ENCODE results near the gene GPR162. TPM values are rescaled to one million over a fixed set of nuclear protein-coding genes. Genes with fewer than 3 reads are reported as not detected.

GPR162 gene
- total and polyA plus RNA-seq, 8 donors: 0.41 to 8.8 (median 1.5) TPM

DNA sequence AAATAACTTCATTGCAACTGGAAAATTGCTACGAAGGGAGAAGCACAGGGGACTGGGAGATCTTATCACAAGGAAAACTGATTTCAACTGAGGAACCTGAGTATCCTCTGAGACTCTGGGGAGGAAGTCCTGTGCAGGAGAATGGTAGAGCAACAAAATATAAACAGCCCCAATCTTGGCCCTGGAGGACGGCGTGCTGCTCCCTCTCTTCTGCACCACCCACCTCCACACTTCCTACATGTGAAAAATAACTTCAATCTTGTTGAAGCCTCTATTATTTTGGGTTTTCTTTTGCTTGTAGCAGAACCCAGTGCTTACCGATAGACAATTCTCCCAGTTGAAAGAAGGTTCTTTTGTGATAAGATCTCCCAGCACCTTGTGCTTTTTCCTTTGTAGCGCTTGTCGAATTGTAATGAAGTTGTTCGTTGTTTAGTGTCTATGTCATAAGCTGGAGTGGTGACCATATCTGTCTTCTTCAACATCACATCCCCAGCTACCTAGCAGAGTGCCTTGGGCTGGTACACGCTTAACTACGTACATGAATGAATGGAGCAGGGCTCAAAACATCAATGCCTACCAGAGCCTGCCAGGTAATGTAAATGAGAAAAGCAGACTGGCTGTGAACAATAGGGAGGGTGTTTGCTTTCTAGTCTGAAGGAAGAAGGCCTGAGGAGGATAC is 35.1 kb upstream of the GPR162 start:
- H3K27ac ChIP-seq: no peak overlapping the region
- H3K4me1 ChIP-seq: no peaks in the 10 kb centered on the region
- no peaks in the 10 kb centered on the region for H3K9me3 ChIP-seq
- no peaks in the 10 kb centered on the region for H3K27me3 ChIP-seq
- intact Hi-C loops (cut with DNase I): no loop called here
- ATAC-seq (no peak), FAIRE-seq (no peak), DNase-seq (no peak)
- no peaks in the 10 kb centered on the region for H3K36me3 ChIP-seq
- TF ChIP-seq, protein P1, sequence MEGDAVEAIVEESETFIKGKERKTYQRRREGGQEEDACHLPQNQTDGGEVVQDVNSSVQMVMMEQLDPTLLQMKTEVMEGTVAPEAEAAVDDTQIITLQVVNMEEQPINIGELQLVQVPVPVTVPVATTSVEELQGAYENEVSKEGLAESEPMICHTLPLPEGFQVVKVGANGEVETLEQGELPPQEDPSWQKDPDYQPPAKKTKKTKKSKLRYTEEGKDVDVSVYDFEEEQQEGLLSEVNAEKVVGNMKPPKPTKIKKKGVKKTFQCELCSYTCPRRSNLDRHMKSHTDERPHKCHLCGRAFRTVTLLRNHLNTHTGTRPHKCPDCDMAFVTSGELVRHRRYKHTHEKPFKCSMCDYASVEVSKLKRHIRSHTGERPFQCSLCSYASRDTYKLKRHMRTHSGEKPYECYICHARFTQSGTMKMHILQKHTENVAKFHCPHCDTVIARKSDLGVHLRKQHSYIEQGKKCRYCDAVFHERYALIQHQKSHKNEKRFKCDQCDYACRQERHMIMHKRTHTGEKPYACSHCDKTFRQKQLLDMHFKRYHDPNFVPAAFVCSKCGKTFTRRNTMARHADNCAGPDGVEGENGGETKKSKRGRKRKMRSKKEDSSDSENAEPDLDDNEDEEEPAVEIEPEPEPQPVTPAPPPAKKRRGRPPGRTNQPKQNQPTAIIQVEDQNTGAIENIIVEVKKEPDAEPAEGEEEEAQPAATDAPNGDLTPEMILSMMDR (IDR thresholded peaks at IDR 0.05): no peak
- H3K4me3 ChIP-seq: no peak overlapping the region
- WGBS, 2 donors: 66 to 76% methylated on average over 9 of the region's 9 CpGs

DNA sequence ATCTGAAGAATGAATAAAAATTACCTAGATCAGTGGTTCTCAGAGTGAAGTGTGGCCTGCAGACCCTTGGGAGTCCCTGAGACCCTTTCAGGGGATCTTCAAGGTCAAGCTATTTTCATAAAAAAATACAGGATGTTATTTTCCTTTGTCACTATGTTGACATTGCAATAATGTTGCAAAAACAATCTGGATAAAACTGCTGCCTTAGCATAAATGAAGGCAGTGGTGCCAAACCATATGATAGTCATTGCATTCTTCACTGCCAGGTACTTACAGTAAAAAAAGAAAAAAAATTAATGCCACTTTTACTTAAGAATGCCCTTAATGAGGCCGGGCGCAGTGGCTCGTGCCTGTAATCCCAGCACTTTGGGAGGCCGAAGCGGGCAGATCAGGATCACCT is 34.3 kb upstream of the GPR162 start:
- Histone ChIP-seq H3K9me3 (no peaks in the 10 kb centered on the region), H3K36me3 (no peaks in the 10 kb centered on the region), H3K27me3 (no peaks in the 10 kb centered on the region), H3K4me1 (no peaks in the 10 kb centered on the region), H3K27ac (no peak overlapping the region), H3K4me3 (no peak overlapping the region)
- WGBS, 2 donors: 90 to 92% methylated on average over 5 of the region's 5 CpGs
- FAIRE-seq (no peak), DNase-seq (no peak), ATAC-seq (no peak)
- intact Hi-C loops (cut with DNase I): no loop called here
- TF ChIP-seq, protein P1 (IDR thresholded peaks at IDR 0.05): no peak

GRCh38 chr12:6788972-6789924 is 32.4 kb upstream of the GPR162 start, which contains the start of gene CD4:
Gene CD4, plus strand, starts transcription at chr12:6789528. Its CDS starts 10,611 bp downstream, at chr12:6800139.
- WGBS, 2 donors: 60 to 61% methylated on average over 18 of the region's 18 CpGs
- no peaks in the 10 kb centered on the region for H3K9me3 ChIP-seq
- ATAC-seq: peak in 3 of 4 donors; percentile 48 to 76 (median 73)
- no peaks in the 10 kb centered on the region for H3K4me1 ChIP-seq
- intact Hi-C loops (cut with DNase I): no loop called here
- H3K27ac ChIP-seq: peak within 1 kb of the TSS in 1 of 4 donors; percentile 30
- no peaks in the 10 kb centered on the region for H3K27me3 ChIP-seq
- FAIRE-seq: no peak
- DNase-seq: peak in 1 of 6 donors; percentile 28
- H3K36me3 ChIP-seq: no peaks in the 10 kb centered on the region
- H3K4me3 ChIP-seq: peak within 1 kb of the TSS in 1 of 4 donors; percentile 20
- TF ChIP-seq, protein P1 (IDR thresholded peaks at IDR 0.05): no peak

DNA sequence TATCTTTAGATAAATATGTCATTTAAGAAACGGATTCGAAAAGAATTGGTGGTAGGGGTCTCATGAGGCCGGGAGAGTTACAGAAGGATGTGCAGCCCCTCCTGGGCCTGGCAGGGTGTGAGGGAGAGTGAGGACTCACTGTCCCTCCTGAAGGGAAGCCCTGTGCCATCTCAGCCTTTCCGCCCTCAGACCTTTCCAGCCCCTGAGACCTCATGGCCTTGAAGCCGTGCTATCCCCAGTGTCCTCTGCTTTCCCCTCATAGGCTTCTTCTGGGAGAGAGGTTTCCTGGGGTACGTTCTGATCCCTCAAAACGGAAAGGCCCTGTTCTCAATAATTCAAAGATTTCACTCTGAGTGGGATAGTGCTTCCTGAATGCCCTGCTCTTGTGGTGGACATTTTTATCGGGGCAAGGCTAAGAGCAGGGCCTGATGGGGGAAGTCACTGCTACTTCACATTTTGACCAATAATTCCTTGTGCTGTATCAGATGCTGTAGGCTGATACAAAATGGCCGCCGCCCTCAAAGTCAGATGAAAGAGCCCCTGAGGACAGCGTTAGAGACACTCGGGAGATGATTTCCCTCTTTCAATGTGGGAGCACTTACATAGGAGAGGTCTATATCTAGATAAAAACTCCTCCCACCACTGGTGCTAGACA is 31.0 kb upstream of the GPR162 start:
- TF ChIP-seq, protein P1 (IDR thresholded peaks at IDR 0.05): no peak
- Histone ChIP-seq H3K9me3 (no peaks in the 10 kb centered on the region), H3K27me3 (no peaks in the 10 kb centered on the region), H3K4me3 (no peak overlapping the region), H3K4me1 (no peaks in the 10 kb centered on the region), H3K27ac (no peak overlapping the region), H3K36me3 (no peaks in the 10 kb centered on the region)
- intact Hi-C loops (cut with DNase I): no loop called here
- DNase-seq (no peak), FAIRE-seq (no peak), ATAC-seq (no peak)
- 68 to 80% methylated on average over 12 of the region's 12 CpGs for WGBS, 2 donors
